GM23338 (cell line): Measurements from ENCODE around the gene GREB1L. TPM values are rescaled to one million over a fixed set of nuclear protein-coding genes. Genes with fewer than 3 reads are reported as not detected.

Source experiments
- ATAC-seq: fragments of 200-7000 bp; cut with Tn5 transposase; 3 replicates; pipeline ENCODE4 v1.9.1; 2020
- DNase-seq: peaks from one replicate; pipeline ENCODE4 v3.0.0-alpha.2; 2015; ENCODE audit warnings: low spot score
- H2AFZ ChIP-seq: fragments of 200-600 bp; sonication (generic); 2 replicates; pipeline ENCODE4 v1.8.0; 2016; ENCODE audit warnings: antibody characterized with exemption, mild to moderate bottlenecking, moderate library complexity
- H3F3A ChIP-seq: fragments of 200-600 bp; sonication (generic); replicated peaks from 2 replicates; pipeline ENCODE4 v1.8.0; 2017; ENCODE audit warnings: antibody characterized with exemption, mixed run types, low read depth
- H3K27ac ChIP-seq: fragments of 200-600 bp; sonication (generic); 2 replicates; pipeline ENCODE4 v1.6.1; 2016; ENCODE audit warnings: low read depth
- H3K27me3 ChIP-seq: fragments of 200-600 bp; sonication (generic); 2 replicates; pipeline ENCODE4 v1.8.0; 2016; ENCODE audit warnings: mild to moderate bottlenecking, mixed run types, moderate library complexity; ENCODE audit not compliant: insufficient read depth
- H3K36me3 ChIP-seq: fragments of 200-600 bp; sonication (generic); 2 replicates; pipeline ENCODE4 v1.8.0; 2016; ENCODE audit warnings: mild to moderate bottlenecking; ENCODE audit not compliant: insufficient read depth
- H3K4me1 ChIP-seq: fragments of 200-600 bp; sonication (generic); 2 replicates; pipeline ENCODE4 v1.8.0; 2016; ENCODE audit warnings: mild to moderate bottlenecking, moderate library complexity; ENCODE audit not compliant: insufficient read depth
- H3K4me2 ChIP-seq: fragments of 200-600 bp; sonication (generic); 2 replicates; pipeline ENCODE4 v1.7.1; 2017; ENCODE audit warnings: mixed run types
- H3K4me3 ChIP-seq: fragments of 200-600 bp; sonication (generic); 2 replicates; pipeline ENCODE4 v1.6.1; 2016; ENCODE audit warnings: mixed run types
- H3K79me2 ChIP-seq: fragments of 200-600 bp; sonication (generic); replicated peaks from 2 replicates; pipeline ENCODE4 v1.8.0; 2017; ENCODE audit warnings: mild to moderate bottlenecking; ENCODE audit not compliant: insufficient read depth
- H3K9me2 ChIP-seq: fragments of 200-600 bp; sonication (generic); 2 replicates; pipeline ENCODE4 v1.8.0; 2017; ENCODE audit not compliant: insufficient read depth
- H4K20me1 ChIP-seq: fragments of 200-600 bp; sonication (generic); replicated peaks from 2 replicates; pipeline ENCODE4 v1.8.0; 2017; ENCODE audit warnings: mild to moderate bottlenecking; ENCODE audit not compliant: insufficient read depth
- H3K27ac Mint-ChIP-seq: 2 replicates; pipeline ENCODE4 v1.8.0; 2020; ENCODE audit warnings: inconsistent platforms, mild to moderate bottlenecking, moderate library complexity, mixed read lengths
- H3K27me3 Mint-ChIP-seq: 3 replicates; pipeline ENCODE4 v1.8.0; 2022; ENCODE audit warnings: low read depth, mild to moderate bottlenecking, moderate library complexity, mixed read lengths, inconsistent platforms; ENCODE audit not compliant: insufficient read depth, poor library complexity
- H3K36me3 Mint-ChIP-seq: 3 replicates; pipeline ENCODE4 v1.8.0; 2021; ENCODE audit warnings: low read depth, mild to moderate bottlenecking, inconsistent platforms, moderate library complexity, mixed read lengths
- H3K4me1 Mint-ChIP-seq: 3 replicates; pipeline ENCODE4 v1.8.0; 2020; ENCODE audit warnings: mild to moderate bottlenecking, inconsistent platforms, mixed read lengths
- H3K4me3 Mint-ChIP-seq: 3 replicates; pipeline ENCODE4 v1.8.0; 2021; ENCODE audit warnings: moderate library complexity, mild to moderate bottlenecking, inconsistent platforms, mixed read lengths
- H3K9me3 Mint-ChIP-seq: 3 replicates; pipeline ENCODE4 v1.8.0; 2020; ENCODE audit warnings: moderate library complexity, mild to moderate bottlenecking, inconsistent platforms, mixed read lengths
- CREB1 ChIP-seq: fragments of 250-450 bp; sonication (Bioruptor Pico); IDR thresholded peaks from 2 replicates; pipeline ENCODE4 v1.5.0; 2020; ENCODE audit warnings: low read depth, mild to moderate bottlenecking, moderate library complexity
- EZH2 ChIP-seq: fragments of 200-600 bp; sonication (generic); IDR thresholded peaks from one replicate; pipeline ENCODE4 v1.8.0; 2017; ENCODE audit warnings: antibody characterized with exemption, mild to moderate bottlenecking, low read depth; ENCODE audit not compliant: unreplicated experiment
- EZH2phosphoT487 ChIP-seq: fragments of 200-600 bp; sonication (generic); IDR thresholded peaks from one replicate; pipeline ENCODE4 v1.8.1; 2018; ENCODE audit warnings: antibody characterized with exemption; ENCODE audit not compliant: unreplicated experiment
- JUNB ChIP-seq: IDR thresholded peaks from one replicate; pipeline ENCODE4 v1.6.1; 2016; ENCODE audit warnings: antibody characterized with exemption; ENCODE audit not compliant: unreplicated experiment
- NANOG ChIP-seq: IDR thresholded peaks from 2 replicates; pipeline ENCODE4 v1.6.1; 2016; ENCODE audit warnings: antibody characterized with exemption, borderline replicate concordance
- POLR2AphosphoS5 ChIP-seq: IDR thresholded peaks from 2 replicates; pipeline ENCODE4 v1.6.1; 2016; ENCODE audit warnings: antibody characterized with exemption, low read depth
- STAT1 ChIP-seq: IDR thresholded peaks from one replicate; pipeline ENCODE4 v1.6.1; 2016; ENCODE audit warnings: antibody characterized with exemption; ENCODE audit not compliant: unreplicated experiment
- ZNF114 ChIP-seq: fragments of 250-450 bp; sonication (Bioruptor Pico); IDR thresholded peaks from 2 replicates; pipeline ENCODE4 v1.5.0; 2020; ENCODE audit warnings: mild to moderate bottlenecking, moderate library complexity
- polyA plus RNA-seq: library from polyadenylated mRNA; unstranded; fragments of >200 nt; fragmentation: Nextera tagmentation; extraction: Ambion mirVana; gene quantifications from 2 replicates; pipeline ENCODE4 v1.2.1, GENCODE V29; 2016
- total RNA-seq: library from RNA; depleted of rRNA; stranded (reverse); fragments of >200 nt; shearing (Covaris generic); gene quantifications from 2 replicates; pipeline ENCODE4 v1.2.3, GENCODE V29; 2014
- TF ChIP-seq, protein P1 (sequence below): IDR thresholded peaks from 2 replicates; pipeline ENCODE4 v1.6.1; 2016; ENCODE audit warnings: antibody characterized with exemption
- TF ChIP-seq, protein P2 (sequence below): fragments of 250-450 bp; sonication (Bioruptor Pico); IDR thresholded peaks from 2 replicates; pipeline ENCODE4 v1.5.0; 2020; ENCODE audit warnings: mild to moderate bottlenecking, moderate library complexity
- TF ChIP-seq, protein P3 (sequence below), 2 experiments: fragments of 200-600 bp in 1 of 2; sonication (generic) in 1 of 2; conservative IDR thresholded peaks; 2 replicates each; pipeline versions ENCODE4 v1.5.1 to v1.6.1; 2016 to 2017; ENCODE audit warnings: antibody characterized with exemption in 2 of 2, low read depth in 2 of 2, mild to moderate bottlenecking in 2 of 2, moderate library complexity in 1 of 2

GREB1L gene
- total and polyA plus RNA-seq, 2 experiments from 2014 or later = 0.03 to 0.29 TPM

DNA sequence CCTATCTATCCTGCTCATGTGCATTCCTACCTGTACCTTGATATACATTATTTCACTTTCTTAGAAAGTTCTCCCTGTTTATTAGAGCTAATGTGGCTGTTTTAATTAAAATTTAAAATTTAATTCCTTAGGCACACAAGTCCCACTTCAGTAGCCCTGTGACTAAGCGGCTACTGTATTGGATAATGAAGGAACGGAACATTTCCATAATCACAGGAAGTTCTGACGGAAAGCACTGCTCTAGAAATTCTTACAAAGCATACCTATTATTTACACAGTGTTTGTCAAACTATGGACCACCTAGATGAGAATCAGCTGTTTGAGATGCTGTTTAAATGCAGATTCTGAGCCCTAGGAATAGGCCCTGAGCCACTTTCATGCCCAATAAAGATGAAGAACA is 13.2 kb downstream of the GREB1L start:
- Mint-ChIP-seq H3K27me3 (no peaks in the 10 kb centered on the region), H3K4me3 (no peak overlapping the region), H3K27ac (no peak overlapping the region), H3K9me3 (no peaks in the 10 kb centered on the region), H3K36me3 (no peaks in the 10 kb centered on the region), H3K4me1 (no peaks in the 10 kb centered on the region)
- Histone ChIP-seq H3K4me3 (no peak overlapping the region), H2AFZ (no peak overlapping the region), H3K4me1 (peaks cover 1% of the 10 kb centered on the region; the same call in 1 of the 2 replicates), H4K20me1 (no peaks in the 10 kb centered on the region; the same call in 1 of the 2 replicates), H3K27me3 (peaks cover 17% of the 10 kb centered on the region; the same call in 1 of the 2 replicates), H3K9me2 (no peaks in the 10 kb centered on the region), H3K27ac (no peak overlapping the region), H3K36me3 (no peaks in the 10 kb centered on the region), H3K79me2 (no peaks in the 10 kb centered on the region), H3K4me2 (no peak overlapping the region), H3F3A (no peaks in the 10 kb centered on the region)
- ATAC-seq (no peak), DNase-seq (no peak)
- TF ChIP-seq, protein P1, sequence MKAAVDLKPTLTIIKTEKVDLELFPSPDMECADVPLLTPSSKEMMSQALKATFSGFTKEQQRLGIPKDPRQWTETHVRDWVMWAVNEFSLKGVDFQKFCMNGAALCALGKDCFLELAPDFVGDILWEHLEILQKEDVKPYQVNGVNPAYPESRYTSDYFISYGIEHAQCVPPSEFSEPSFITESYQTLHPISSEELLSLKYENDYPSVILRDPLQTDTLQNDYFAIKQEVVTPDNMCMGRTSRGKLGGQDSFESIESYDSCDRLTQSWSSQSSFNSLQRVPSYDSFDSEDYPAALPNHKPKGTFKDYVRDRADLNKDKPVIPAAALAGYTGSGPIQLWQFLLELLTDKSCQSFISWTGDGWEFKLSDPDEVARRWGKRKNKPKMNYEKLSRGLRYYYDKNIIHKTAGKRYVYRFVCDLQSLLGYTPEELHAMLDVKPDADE = no peak
- TF ChIP-seq CREB1 (CRISPR knock-in tag) (no peak), JUNB (no peak), STAT1 (no peak), EZH2phosphoT487 (no peak)

DNA sequence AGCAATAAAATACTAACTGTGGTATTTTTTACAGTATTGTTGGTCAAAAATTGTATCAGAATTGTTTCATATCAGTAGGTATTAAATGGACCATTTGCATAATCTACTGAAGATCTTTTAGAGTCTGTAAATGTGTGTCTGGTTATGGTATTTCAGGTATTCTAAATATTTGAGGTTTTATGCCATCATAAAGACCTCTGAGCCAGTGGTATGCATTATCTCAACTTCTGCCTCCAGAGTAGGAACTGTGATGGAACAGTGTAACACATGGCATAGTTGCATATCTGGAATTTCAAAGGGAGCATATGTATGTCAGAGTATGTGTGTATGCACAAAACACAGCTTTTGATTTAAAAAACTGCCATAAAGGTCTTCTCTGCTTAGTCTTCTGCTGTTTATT is 15.4 kb downstream of the GREB1L start:
- H3K27me3 ChIP-seq = peaks cover 28% of the 10 kb centered on the region; the same call in 1 of the 2 replicates
- Mint-ChIP-seq H3K4me3 (no peak overlapping the region), H3K4me1 (peaks cover 12% of the 10 kb centered on the region; the same call in 2 of the 3 replicates), H3K27ac (no peak overlapping the region), H3K9me3 (no peaks in the 10 kb centered on the region), H3K36me3 (no peaks in the 10 kb centered on the region), H3K27me3 (no peaks in the 10 kb centered on the region)
- H3K4me1 ChIP-seq = peaks cover 21% of the 10 kb centered on the region
- no peaks in the 10 kb centered on the region for H3F3A ChIP-seq
- no peak overlapping the region for H3K4me2 ChIP-seq
- H4K20me1 ChIP-seq = no peaks in the 10 kb centered on the region
- no peak for ATAC-seq
- no peak overlapping the region for H3K4me3 ChIP-seq
- H3K9me2 ChIP-seq = no peaks in the 10 kb centered on the region
- no peak for DNase-seq
- no peak overlapping the region for H2AFZ ChIP-seq
- H3K79me2 ChIP-seq = no peaks in the 10 kb centered on the region
- no peaks in the 10 kb centered on the region for H3K36me3 ChIP-seq
- H3K27ac ChIP-seq = no peak overlapping the region
- TF ChIP-seq JUNB (no peak), POLR2AphosphoS5 (no peak), NANOG (no peak), ZNF114 (CRISPR knock-in tag) (no peak), EZH2 (no peak), EZH2phosphoT487 (no peak), CREB1 (CRISPR knock-in tag) (no peak)
- TF ChIP-seq, protein P2, sequence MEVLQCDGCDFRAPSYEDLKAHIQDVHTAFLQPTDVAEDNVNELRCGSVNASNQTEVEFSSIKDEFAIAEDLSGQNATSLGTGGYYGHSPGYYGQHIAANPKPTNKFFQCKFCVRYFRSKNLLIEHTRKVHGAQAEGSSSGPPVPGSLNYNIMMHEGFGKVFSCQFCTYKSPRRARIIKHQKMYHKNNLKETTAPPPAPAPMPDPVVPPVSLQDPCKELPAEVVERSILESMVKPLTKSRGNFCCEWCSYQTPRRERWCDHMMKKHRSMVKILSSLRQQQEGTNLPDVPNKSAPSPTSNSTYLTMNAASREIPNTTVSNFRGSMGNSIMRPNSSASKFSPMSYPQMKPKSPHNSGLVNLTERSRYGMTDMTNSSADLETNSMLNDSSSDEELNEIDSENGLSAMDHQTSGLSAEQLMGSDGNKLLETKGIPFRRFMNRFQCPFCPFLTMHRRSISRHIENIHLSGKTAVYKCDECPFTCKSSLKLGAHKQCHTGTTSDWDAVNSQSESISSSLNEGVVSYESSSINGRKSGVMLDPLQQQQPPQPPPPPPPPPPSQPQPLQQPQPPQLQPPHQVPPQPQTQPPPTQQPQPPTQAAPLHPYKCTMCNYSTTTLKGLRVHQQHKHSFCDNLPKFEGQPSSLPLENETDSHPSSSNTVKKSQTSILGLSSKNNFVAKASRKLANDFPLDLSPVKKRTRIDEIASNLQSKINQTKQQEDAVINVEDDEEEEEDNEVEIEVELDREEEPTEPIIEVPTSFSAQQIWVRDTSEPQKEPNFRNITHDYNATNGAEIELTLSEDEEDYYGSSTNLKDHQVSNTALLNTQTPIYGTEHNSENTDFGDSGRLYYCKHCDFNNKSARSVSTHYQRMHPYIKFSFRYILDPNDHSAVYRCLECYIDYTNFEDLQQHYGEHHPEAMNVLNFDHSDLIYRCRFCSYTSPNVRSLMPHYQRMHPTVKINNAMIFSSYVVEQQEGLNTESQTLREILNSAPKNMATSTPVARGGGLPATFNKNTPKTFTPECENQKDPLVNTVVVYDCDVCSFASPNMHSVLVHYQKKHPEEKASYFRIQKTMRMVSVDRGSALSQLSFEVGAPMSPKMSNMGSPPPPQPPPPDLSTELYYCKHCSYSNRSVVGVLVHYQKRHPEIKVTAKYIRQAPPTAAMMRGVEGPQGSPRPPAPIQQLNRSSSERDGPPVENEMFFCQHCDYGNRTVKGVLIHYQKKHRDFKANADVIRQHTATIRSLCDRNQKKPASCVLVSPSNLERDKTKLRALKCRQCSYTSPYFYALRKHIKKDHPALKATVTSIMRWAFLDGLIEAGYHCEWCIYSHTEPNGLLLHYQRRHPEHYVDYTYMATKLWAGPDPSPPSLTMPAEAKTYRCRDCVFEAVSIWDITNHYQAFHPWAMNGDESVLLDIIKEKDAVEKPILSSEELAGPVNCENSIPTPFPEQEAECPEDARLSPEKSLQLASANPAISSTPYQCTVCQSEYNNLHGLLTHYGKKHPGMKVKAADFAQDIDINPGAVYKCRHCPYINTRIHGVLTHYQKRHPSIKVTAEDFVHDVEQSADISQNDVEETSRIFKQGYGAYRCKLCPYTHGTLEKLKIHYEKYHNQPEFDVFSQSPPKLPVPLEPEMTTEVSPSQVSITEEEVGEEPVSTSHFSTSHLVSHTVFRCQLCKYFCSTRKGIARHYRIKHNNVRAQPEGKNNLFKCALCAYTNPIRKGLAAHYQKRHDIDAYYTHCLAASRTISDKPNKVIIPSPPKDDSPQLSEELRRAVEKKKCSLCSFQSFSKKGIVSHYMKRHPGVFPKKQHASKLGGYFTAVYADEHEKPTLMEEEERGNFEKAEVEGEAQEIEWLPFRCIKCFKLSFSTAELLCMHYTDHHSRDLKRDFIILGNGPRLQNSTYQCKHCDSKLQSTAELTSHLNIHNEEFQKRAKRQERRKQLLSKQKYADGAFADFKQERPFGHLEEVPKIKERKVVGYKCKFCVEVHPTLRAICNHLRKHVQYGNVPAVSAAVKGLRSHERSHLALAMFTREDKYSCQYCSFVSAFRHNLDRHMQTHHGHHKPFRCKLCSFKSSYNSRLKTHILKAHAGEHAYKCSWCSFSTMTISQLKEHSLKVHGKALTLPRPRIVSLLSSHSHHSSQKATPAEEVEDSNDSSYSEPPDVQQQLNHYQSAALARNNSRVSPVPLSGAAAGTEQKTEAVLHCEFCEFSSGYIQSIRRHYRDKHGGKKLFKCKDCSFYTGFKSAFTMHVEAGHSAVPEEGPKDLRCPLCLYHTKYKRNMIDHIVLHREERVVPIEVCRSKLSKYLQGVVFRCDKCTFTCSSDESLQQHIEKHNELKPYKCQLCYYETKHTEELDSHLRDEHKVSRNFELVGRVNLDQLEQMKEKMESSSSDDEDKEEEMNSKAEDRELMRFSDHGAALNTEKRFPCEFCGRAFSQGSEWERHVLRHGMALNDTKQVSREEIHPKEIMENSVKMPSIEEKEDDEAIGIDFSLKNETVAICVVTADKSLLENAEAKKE (CRISPR knock-in tag) = no peak
- TF ChIP-seq, protein P3, sequence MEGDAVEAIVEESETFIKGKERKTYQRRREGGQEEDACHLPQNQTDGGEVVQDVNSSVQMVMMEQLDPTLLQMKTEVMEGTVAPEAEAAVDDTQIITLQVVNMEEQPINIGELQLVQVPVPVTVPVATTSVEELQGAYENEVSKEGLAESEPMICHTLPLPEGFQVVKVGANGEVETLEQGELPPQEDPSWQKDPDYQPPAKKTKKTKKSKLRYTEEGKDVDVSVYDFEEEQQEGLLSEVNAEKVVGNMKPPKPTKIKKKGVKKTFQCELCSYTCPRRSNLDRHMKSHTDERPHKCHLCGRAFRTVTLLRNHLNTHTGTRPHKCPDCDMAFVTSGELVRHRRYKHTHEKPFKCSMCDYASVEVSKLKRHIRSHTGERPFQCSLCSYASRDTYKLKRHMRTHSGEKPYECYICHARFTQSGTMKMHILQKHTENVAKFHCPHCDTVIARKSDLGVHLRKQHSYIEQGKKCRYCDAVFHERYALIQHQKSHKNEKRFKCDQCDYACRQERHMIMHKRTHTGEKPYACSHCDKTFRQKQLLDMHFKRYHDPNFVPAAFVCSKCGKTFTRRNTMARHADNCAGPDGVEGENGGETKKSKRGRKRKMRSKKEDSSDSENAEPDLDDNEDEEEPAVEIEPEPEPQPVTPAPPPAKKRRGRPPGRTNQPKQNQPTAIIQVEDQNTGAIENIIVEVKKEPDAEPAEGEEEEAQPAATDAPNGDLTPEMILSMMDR (conservative IDR thresholded peaks at IDR 0.05; ENCODE audit: low read depth in 2 of 2) = no peak
